ENCODE measurements around the gene THRAP3.
"Not testable (repeated sequence)": the region's sequence is repeated elsewhere in the genome, so short reads cannot be mapped to it uniquely, and the experiment has no call there.

Gene THRAP3

GRCh38 chr1:36178471-36179219 is 45.6 kb upstream of the THRAP3 start:
- no peak for TF ChIP-seq CTCF (IDR thresholded peaks at IDR 0.05; ENCODE audit: extremely low read depth, missing control alignments)
- no peak for DNase-seq (ENCODE audit: low spot score)

GRCh38 chr1:36179220-36179600 is 45.0 kb upstream of the THRAP3 start:
- DNase-seq (ENCODE audit: low spot score) = no peak
- TF ChIP-seq CTCF (IDR thresholded peaks at IDR 0.05; ENCODE audit: extremely low read depth, missing control alignments) = no peak

GRCh38 chr1:36182734-36183133 is 41.5 kb upstream of the THRAP3 start:
- TF ChIP-seq CTCF (IDR thresholded peaks at IDR 0.05; ENCODE audit: extremely low read depth, missing control alignments) = no peak
- no peak for DNase-seq (ENCODE audit: low spot score)

- DNase-seq (ENCODE audit: low spot score) = no peak
- no peak for TF ChIP-seq CTCF (IDR thresholded peaks at IDR 0.05; ENCODE audit: extremely low read depth, missing control alignments)
Measured at GRCh38 chr1:36183309-36183856, 40.9 kb upstream of the THRAP3 start.

- DNase-seq (ENCODE audit: low spot score) = peak; percentile 87
- TF ChIP-seq CTCF (IDR thresholded peaks at IDR 0.05; ENCODE audit: extremely low read depth, missing control alignments) = peak; percentile 88
Measured at GRCh38 chr1:36187800-36188593, 36.2 kb upstream of the THRAP3 start.

GRCh38 chr1:36196805-36197204 is 27.4 kb upstream of the THRAP3 start:
- not testable (repeated sequence) for DNase-seq (ENCODE audit: low spot score)

- no peak for DNase-seq (ENCODE audit: low spot score)
- no peak for TF ChIP-seq CTCF (IDR thresholded peaks at IDR 0.05; ENCODE audit: extremely low read depth, missing control alignments)
Measured at GRCh38 chr1:36198641-36199040, 25.6 kb upstream of the THRAP3 start.

Data from GM20000 (cell line).